ENCODE measurements around the gene PCMT1. TPM values are rescaled to one million over a fixed set of nuclear protein-coding genes. Genes with fewer than 3 reads are reported as not detected.
"Not testable (repeated sequence)": the region's sequence is repeated elsewhere in the genome, so short reads cannot be mapped to it uniquely, and the experiment has no call there.

PCMT1 gene
- total RNA-seq, 1 experiment from 2014 or later, result 90.7 TPM

DNA sequence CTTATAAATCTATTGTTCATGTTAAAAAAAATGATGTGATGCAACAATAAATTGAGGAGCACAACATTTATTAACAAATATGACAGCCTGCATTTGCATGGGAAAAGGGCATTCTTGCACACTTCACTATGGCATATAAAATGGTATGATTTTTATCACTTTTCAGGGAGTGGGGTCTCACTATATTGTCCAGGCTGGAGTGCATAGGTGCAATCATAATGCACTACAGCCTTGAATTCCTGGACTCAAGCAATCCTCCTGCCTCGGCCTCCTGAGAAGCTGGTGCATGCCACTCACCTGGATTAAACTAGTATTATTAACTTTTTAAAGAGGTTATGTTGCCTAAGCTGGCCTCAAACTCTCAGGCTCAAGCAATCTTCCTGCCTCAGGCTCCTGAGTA is 14.6 kb upstream of the PCMT1 start:
- POLR2A ChIA-PET, result no interaction called here
- TF ChIP-seq ZNF121 (CRISPR knock-in tag; IDR thresholded peaks at IDR 0.05) (peak; percentile 54; the same call in 1 of the 2 replicates), NR1H2 (CRISPR knock-in tag; IDR thresholded peaks at IDR 0.05) (no peak)

DNA sequence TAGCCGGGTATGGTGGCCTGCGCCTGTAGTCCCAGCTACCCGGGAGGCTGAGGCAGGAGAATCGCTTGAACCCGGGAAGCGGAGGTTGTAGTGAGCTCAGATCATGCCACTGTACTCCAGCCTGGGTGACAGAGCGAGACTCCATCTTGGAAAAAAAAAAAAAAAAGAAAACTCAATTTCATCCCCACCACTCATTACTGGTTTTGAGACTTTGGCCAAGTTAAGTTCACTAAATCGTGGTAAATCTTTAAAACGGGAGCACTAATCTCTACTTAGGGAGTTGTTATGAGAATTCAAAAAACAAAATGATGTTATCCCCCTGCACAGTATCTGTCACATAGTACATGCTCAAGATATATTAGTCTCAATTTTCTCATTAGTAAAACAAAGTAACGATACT is 4.3 kb upstream of the PCMT1 start:
- not testable (repeated sequence) for H3K27me3 Mint-ChIP-seq (ENCODE audit: low read depth); ATAC-seq; DNase-seq (ENCODE audit: low spot score); H3K9me3 Mint-ChIP-seq
- Mint-ChIP-seq H3K4me1 (peaks cover 14% of the 10 kb centered on the region), H3K4me3 (peak overlapping the region; percentile 99), H3K27ac (0 out of 2 replicates have a peak overlapping the region, but pooled peaks have one; percentile 94), H3K36me3 (peaks cover 32% of the 10 kb centered on the region)
- CTCF ChIA-PET, result interaction anchor here (0.6 to 1.8 kb wide), 3 partner anchors 15 to 179 kb away, joined by 3 to 4 read pairs (median 4); partner anchors contain the start of gene GINM1
- POLR2A ChIA-PET, result interaction anchor here (0.9 kb wide), 1 partner anchor 18 kb away, joined by 3 read pairs; no protein-coding TSS in a partner anchor

More for the DNA sequence above, 14.6 kb upstream of the PCMT1 start:
- no peak for DNase-seq (ENCODE audit: low spot score)
- H3K4me1 Mint-ChIP-seq, result no peaks in the 10 kb centered on the region
- no peak for ATAC-seq
- H3K36me3 Mint-ChIP-seq, result peaks cover 50% of the 10 kb centered on the region
- H3K27ac Mint-ChIP-seq, result no peak overlapping the region
- no peak overlapping the region for H3K4me3 Mint-ChIP-seq
- no peaks in the 10 kb centered on the region for H3K9me3 Mint-ChIP-seq
- no peaks in the 10 kb centered on the region for H3K27me3 Mint-ChIP-seq (ENCODE audit: low read depth)
- CTCF ChIA-PET, result interaction anchor here (0.6 to 0.7 kb wide), 2 partner anchors 76 to 108 kb away, joined by 3 read pairs; no protein-coding TSS in a partner anchor

DNA sequence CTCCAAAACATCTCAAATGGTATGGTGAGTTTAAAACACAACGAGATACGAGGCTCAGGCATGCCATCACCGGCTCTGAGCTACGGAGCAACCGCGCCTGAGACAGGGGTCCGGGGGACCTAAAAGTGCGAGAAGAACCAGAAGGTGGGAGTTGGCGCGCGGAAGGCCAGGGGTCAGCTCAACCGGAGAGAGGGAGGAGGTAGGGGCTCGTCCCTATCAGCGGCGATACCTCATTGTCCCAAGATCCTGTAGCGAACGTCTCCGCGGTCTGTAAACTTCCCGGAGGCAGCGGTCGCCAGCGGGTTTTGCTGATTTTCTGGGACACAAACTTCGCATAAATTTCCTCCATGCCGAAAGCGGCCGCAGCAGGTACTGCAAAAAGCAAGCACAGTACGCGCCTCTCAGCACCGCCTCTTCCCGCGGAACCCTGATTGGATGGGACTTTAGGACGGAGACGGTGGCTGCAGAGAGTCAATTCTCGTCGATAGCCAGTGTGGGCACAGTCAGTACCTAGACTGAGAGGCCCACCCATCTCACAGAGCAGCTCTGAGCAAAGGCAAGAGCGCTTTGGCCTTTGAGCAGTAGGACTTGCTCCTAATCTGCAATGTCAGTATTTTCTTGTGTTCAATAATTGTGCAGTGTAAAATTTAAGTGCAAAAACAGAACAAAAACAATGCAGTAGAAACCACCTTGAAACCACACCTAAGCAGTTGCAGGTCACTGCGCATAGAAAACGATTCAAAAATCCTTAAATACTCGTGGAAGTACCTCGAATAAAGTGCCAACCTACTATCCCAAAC is 3.2 kb upstream of the PCMT1 start, which contains the start of gene NUP43:
TSS of gene NUP43 (minus strand) at position 383 of the 800 bp plus-strand sequence. CDS start at position 349, 34 bp downstream.
- peak; percentile 93 for DNase-seq (ENCODE audit: low spot score)
- Mint-ChIP-seq H3K36me3 (peaks cover 23% of the 10 kb centered on the region), H3K27ac (peak within 1 kb of the TSS; percentile 94), H3K4me1 (peaks cover 21% of the 10 kb centered on the region), H3K4me3 (peak within 1 kb of the TSS; percentile 99), H3K27me3 (ENCODE audit: low read depth) (no peaks in the 10 kb centered on the region), H3K9me3 (no peaks in the 10 kb centered on the region)
- POLR2A ChIA-PET, result interaction anchor here (0.9 kb wide), 1 partner anchor 17 kb away, joined by 3 read pairs; no protein-coding TSS in a partner anchor
- CTCF ChIA-PET, result interaction anchor here (1.1 to 1.8 kb wide), 3 partner anchors 29 to 95 kb away, joined by 3 to 5 read pairs (median 4); partner anchors contain the start of gene LATS1
- ATAC-seq, result peak; percentile 76
- TF ChIP-seq, protein P1, sequence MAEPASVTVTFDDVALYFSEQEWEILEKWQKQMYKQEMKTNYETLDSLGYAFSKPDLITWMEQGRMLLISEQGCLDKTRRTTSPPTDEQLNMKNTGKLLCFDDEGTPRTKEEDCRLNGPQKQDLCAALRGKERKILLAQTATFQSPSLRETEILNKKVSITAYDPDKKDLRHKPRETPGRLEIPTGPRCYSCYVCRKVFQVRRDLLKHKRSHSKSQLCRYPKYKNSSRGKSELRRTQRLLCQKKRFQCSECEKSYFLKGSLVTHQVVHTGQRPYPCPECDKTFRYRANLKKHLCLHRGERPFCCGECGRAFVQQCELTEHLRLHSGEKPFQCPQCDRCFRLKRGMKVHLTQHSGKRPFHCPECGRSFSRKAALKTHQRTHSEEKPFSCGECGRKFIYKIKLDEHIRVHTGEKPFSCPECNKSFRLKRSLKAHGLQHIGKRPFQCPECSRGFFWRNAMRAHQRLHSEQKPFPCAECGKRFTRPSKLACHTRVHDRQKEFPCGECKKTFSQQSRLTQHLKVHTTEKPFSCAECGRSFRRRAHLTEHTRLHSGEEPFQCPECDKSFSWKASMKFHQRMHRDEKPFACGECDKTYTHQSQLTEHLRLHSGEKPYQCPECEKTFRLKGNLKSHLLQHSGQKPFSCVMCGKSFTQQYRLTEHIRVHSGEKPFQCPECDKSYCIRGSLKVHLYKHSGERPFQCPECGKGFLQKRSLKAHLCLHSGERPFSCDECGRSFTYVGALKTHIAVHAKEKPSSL (CRISPR knock-in tag; conservative IDR thresholded peaks at IDR 0.05), result no peak
- TF ChIP-seq ZNF219 (CRISPR knock-in tag; IDR thresholded peaks at IDR 0.05; ENCODE audit: borderline replicate concordance) (no peak), CREM (CRISPR knock-in tag; IDR thresholded peaks at IDR 0.05) (no peak), SP1 (CRISPR knock-in tag; conservative IDR thresholded peaks at IDR 0.05) (peak; percentile 77), OVOL2 (CRISPR knock-in tag; IDR thresholded peaks at IDR 0.05; ENCODE audit: borderline replicate concordance) (no peak), NFE2L1 (CRISPR knock-in tag; IDR thresholded peaks at IDR 0.05) (0 out of 2 replicates have a peak, but pooled peaks have one; percentile 53), ZNF671 (CRISPR knock-in tag; IDR thresholded peaks at IDR 0.05) (no peak), ZNF317 (CRISPR knock-in tag; IDR thresholded peaks at IDR 0.05; ENCODE audit: borderline replicate concordance, low read depth) (no peak)
- TF ChIP-seq, protein P2, sequence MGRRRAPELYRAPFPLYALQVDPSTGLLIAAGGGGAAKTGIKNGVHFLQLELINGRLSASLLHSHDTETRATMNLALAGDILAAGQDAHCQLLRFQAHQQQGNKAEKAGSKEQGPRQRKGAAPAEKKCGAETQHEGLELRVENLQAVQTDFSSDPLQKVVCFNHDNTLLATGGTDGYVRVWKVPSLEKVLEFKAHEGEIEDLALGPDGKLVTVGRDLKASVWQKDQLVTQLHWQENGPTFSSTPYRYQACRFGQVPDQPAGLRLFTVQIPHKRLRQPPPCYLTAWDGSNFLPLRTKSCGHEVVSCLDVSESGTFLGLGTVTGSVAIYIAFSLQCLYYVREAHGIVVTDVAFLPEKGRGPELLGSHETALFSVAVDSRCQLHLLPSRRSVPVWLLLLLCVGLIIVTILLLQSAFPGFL (CRISPR knock-in tag; IDR thresholded peaks at IDR 0.05; ENCODE audit: borderline replicate concordance), result no peak
- TF ChIP-seq, protein P3, sequence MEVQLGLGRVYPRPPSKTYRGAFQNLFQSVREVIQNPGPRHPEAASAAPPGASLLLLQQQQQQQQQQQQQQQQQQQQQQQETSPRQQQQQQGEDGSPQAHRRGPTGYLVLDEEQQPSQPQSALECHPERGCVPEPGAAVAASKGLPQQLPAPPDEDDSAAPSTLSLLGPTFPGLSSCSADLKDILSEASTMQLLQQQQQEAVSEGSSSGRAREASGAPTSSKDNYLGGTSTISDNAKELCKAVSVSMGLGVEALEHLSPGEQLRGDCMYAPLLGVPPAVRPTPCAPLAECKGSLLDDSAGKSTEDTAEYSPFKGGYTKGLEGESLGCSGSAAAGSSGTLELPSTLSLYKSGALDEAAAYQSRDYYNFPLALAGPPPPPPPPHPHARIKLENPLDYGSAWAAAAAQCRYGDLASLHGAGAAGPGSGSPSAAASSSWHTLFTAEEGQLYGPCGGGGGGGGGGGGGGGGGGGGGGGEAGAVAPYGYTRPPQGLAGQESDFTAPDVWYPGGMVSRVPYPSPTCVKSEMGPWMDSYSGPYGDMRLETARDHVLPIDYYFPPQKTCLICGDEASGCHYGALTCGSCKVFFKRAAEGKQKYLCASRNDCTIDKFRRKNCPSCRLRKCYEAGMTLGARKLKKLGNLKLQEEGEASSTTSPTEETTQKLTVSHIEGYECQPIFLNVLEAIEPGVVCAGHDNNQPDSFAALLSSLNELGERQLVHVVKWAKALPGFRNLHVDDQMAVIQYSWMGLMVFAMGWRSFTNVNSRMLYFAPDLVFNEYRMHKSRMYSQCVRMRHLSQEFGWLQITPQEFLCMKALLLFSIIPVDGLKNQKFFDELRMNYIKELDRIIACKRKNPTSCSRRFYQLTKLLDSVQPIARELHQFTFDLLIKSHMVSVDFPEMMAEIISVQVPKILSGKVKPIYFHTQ (CRISPR knock-in tag; IDR thresholded peaks at IDR 0.05), result no peak
- TF ChIP-seq, protein P4, sequence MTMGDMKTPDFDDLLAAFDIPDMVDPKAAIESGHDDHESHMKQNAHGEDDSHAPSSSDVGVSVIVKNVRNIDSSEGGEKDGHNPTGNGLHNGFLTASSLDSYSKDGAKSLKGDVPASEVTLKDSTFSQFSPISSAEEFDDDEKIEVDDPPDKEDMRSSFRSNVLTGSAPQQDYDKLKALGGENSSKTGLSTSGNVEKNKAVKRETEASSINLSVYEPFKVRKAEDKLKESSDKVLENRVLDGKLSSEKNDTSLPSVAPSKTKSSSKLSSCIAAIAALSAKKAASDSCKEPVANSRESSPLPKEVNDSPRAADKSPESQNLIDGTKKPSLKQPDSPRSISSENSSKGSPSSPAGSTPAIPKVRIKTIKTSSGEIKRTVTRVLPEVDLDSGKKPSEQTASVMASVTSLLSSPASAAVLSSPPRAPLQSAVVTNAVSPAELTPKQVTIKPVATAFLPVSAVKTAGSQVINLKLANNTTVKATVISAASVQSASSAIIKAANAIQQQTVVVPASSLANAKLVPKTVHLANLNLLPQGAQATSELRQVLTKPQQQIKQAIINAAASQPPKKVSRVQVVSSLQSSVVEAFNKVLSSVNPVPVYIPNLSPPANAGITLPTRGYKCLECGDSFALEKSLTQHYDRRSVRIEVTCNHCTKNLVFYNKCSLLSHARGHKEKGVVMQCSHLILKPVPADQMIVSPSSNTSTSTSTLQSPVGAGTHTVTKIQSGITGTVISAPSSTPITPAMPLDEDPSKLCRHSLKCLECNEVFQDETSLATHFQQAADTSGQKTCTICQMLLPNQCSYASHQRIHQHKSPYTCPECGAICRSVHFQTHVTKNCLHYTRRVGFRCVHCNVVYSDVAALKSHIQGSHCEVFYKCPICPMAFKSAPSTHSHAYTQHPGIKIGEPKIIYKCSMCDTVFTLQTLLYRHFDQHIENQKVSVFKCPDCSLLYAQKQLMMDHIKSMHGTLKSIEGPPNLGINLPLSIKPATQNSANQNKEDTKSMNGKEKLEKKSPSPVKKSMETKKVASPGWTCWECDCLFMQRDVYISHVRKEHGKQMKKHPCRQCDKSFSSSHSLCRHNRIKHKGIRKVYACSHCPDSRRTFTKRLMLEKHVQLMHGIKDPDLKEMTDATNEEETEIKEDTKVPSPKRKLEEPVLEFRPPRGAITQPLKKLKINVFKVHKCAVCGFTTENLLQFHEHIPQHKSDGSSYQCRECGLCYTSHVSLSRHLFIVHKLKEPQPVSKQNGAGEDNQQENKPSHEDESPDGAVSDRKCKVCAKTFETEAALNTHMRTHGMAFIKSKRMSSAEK (CRISPR knock-in tag; IDR thresholded peaks at IDR 0.05; ENCODE audit: borderline replicate concordance), result no peak
- TF ChIP-seq, protein P5, sequence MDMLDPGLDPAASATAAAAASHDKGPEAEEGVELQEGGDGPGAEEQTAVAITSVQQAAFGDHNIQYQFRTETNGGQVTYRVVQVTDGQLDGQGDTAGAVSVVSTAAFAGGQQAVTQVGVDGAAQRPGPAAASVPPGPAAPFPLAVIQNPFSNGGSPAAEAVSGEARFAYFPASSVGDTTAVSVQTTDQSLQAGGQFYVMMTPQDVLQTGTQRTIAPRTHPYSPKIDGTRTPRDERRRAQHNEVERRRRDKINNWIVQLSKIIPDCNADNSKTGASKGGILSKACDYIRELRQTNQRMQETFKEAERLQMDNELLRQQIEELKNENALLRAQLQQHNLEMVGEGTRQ (CRISPR knock-in tag; IDR thresholded peaks at IDR 0.05), result no peak
- TF ChIP-seq, protein P6, sequence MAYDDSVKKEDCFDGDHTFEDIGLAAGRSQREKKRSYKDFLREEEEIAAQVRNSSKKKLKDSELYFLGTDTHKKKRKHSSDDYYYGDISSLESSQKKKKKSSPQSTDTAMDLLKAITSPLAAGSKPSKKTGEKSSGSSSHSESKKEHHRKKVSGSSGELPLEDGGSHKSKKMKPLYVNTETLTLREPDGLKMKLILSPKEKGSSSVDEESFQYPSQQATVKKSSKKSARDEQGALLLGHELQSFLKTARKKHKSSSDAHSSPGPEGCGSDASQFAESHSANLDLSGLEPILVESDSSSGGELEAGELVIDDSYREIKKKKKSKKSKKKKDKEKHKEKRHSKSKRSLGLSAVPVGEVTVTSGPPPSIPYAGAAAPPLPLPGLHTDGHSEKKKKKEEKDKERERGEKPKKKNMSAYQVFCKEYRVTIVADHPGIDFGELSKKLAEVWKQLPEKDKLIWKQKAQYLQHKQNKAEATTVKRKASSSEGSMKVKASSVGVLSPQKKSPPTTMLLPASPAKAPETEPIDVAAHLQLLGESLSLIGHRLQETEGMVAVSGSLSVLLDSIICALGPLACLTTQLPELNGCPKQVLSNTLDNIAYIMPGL (CRISPR knock-in tag; IDR thresholded peaks at IDR 0.05), result no peak; the same call in 1 of the 2 replicates

Measured in WTC11 (cell line).